ENCODE data around the gene MRPS6.

The MRPS6 gene

GRCh38 chr21:34123609-34124008 lies 50.2 kb downstream of the MRPS6 start:
- H3K27ac Mint-ChIP-seq, result no peak overlapping the region
- ATAC-seq (ENCODE audit: low read depth) (no peak), DNase-seq (ENCODE audit: low spot score in 2 of 2) (no peak)
- peaks cover 37% of the 10 kb centered on the region for H3K36me3 Mint-ChIP-seq
- no peaks in the 10 kb centered on the region for H3K9me3 Mint-ChIP-seq
- H3K4me3 Mint-ChIP-seq, result no peak overlapping the region
- peaks cover 33% of the 10 kb centered on the region for H3K4me1 Mint-ChIP-seq
- H3K27me3 Mint-ChIP-seq, result no peaks in the 10 kb centered on the region

- ATAC-seq (ENCODE audit: low read depth), result no peak
- H3K9me3 Mint-ChIP-seq, result no peaks in the 10 kb centered on the region
- no peak overlapping the region for H3K27ac Mint-ChIP-seq
- DNase-seq (ENCODE audit: low spot score in 2 of 2), result no peak
- no peaks in the 10 kb centered on the region for H3K27me3 Mint-ChIP-seq
- peaks cover 41% of the 10 kb centered on the region for H3K4me1 Mint-ChIP-seq
- peaks cover 47% of the 10 kb centered on the region for H3K36me3 Mint-ChIP-seq
- H3K4me3 Mint-ChIP-seq, result no peak overlapping the region
Observed at GRCh38 chr21:34126269-34126668, 52.9 kb downstream of the MRPS6 start.

GRCh38 chr21:34126691-34127090 lies 53.3 kb downstream of the MRPS6 start:
- no peaks in the 10 kb centered on the region for H3K9me3 Mint-ChIP-seq
- ATAC-seq (ENCODE audit: low read depth) (no peak), DNase-seq (ENCODE audit: low spot score in 2 of 2) (no peak)
- no peaks in the 10 kb centered on the region for H3K27me3 Mint-ChIP-seq
- H3K27ac Mint-ChIP-seq, result no peak overlapping the region
- H3K4me1 Mint-ChIP-seq, result peaks cover 41% of the 10 kb centered on the region
- H3K36me3 Mint-ChIP-seq, result peaks cover 49% of the 10 kb centered on the region
- no peak overlapping the region for H3K4me3 Mint-ChIP-seq

GRCh38 chr21:34128124-34128523 lies 54.7 kb downstream of the MRPS6 start:
- peaks cover under 1% of the 10 kb centered on the region for H3K9me3 Mint-ChIP-seq
- ATAC-seq (ENCODE audit: low read depth) (no peak), DNase-seq (ENCODE audit: low spot score in 2 of 2) (no peak)
- H3K4me3 Mint-ChIP-seq, result no peak overlapping the region
- peaks cover 45% of the 10 kb centered on the region for H3K4me1 Mint-ChIP-seq
- H3K27ac Mint-ChIP-seq, result peak overlapping the region; percentile 51
- peaks cover 58% of the 10 kb centered on the region for H3K36me3 Mint-ChIP-seq
- H3K27me3 Mint-ChIP-seq, result no peaks in the 10 kb centered on the region

GRCh38 chr21:34128674-34129038 lies 55.3 kb downstream of the MRPS6 start:
- DNase-seq (ENCODE audit: low spot score in 2 of 2) (no peak), ATAC-seq (ENCODE audit: low read depth) (no peak)
- peaks cover 3% of the 10 kb centered on the region for H3K9me3 Mint-ChIP-seq
- H3K27me3 Mint-ChIP-seq, result no peaks in the 10 kb centered on the region
- H3K4me3 Mint-ChIP-seq, result no peak overlapping the region
- peaks cover 45% of the 10 kb centered on the region for H3K4me1 Mint-ChIP-seq
- H3K36me3 Mint-ChIP-seq, result peaks cover 60% of the 10 kb centered on the region
- H3K27ac Mint-ChIP-seq, result no peak overlapping the region

GRCh38 chr21:34129039-34129891 lies 55.9 kb downstream of the MRPS6 start:
- peak; percentile 53 for ATAC-seq (ENCODE audit: low read depth)
- Mint-ChIP-seq H3K4me3 (no peak overlapping the region), H3K9me3 (peaks cover 5% of the 10 kb centered on the region), H3K27me3 (no peaks in the 10 kb centered on the region), H3K4me1 (peaks cover 42% of the 10 kb centered on the region), H3K27ac (no peak overlapping the region), H3K36me3 (peaks cover 58% of the 10 kb centered on the region)
- no peak for DNase-seq (ENCODE audit: low spot score in 2 of 2)

GRCh38 chr21:34129901-34130715 lies 56.7 kb downstream of the MRPS6 start:
- peak overlapping the region; percentile 29 for H3K27ac Mint-ChIP-seq
- H3K4me3 Mint-ChIP-seq, result no peak overlapping the region
- H3K36me3 Mint-ChIP-seq, result peaks cover 58% of the 10 kb centered on the region
- H3K27me3 Mint-ChIP-seq, result no peaks in the 10 kb centered on the region
- no peak for DNase-seq (ENCODE audit: low spot score in 2 of 2)
- H3K9me3 Mint-ChIP-seq, result peaks cover 9% of the 10 kb centered on the region
- ATAC-seq (ENCODE audit: low read depth), result no peak
- H3K4me1 Mint-ChIP-seq, result peaks cover 41% of the 10 kb centered on the region

- Mint-ChIP-seq H3K27ac (peak overlapping the region; percentile 29), H3K36me3 (peaks cover 59% of the 10 kb centered on the region), H3K9me3 (peaks cover 9% of the 10 kb centered on the region), H3K4me3 (no peak overlapping the region), H3K27me3 (no peaks in the 10 kb centered on the region), H3K4me1 (peaks cover 41% of the 10 kb centered on the region)
- ATAC-seq (ENCODE audit: low read depth) (no peak), DNase-seq (ENCODE audit: low spot score in 2 of 2) (no peak)
Observed at GRCh38 chr21:34130716-34130985, 57.3 kb downstream of the MRPS6 start.

- Mint-ChIP-seq H3K27me3 (no peaks in the 10 kb centered on the region), H3K9me3 (peaks cover 9% of the 10 kb centered on the region), H3K36me3 (peaks cover 57% of the 10 kb centered on the region), H3K4me3 (no peak overlapping the region), H3K4me1 (peaks cover 43% of the 10 kb centered on the region), H3K27ac (peak overlapping the region; percentile 66)
- ATAC-seq (ENCODE audit: low read depth) (no peak), DNase-seq (ENCODE audit: low spot score in 2 of 2) (no peak)
Observed at GRCh38 chr21:34131586-34131985, 58.2 kb downstream of the MRPS6 start.

GRCh38 chr21:34132202-34132601 lies 58.8 kb downstream of the MRPS6 start:
- ATAC-seq (ENCODE audit: low read depth), result no peak
- peaks cover 45% of the 10 kb centered on the region for H3K4me1 Mint-ChIP-seq
- peak overlapping the region; percentile 33 for H3K4me3 Mint-ChIP-seq
- H3K36me3 Mint-ChIP-seq, result peaks cover 58% of the 10 kb centered on the region
- H3K27me3 Mint-ChIP-seq, result no peaks in the 10 kb centered on the region
- H3K27ac Mint-ChIP-seq, result peak overlapping the region; percentile 66
- H3K9me3 Mint-ChIP-seq, result peaks cover 10% of the 10 kb centered on the region
- no peak for DNase-seq (ENCODE audit: low spot score in 2 of 2)

- ATAC-seq (ENCODE audit: low read depth), result no peak
- peaks cover 56% of the 10 kb centered on the region for H3K36me3 Mint-ChIP-seq
- peaks cover 12% of the 10 kb centered on the region for H3K9me3 Mint-ChIP-seq
- H3K4me3 Mint-ChIP-seq, result no peak overlapping the region
- H3K4me1 Mint-ChIP-seq, result peaks cover 45% of the 10 kb centered on the region
- H3K27ac Mint-ChIP-seq, result peak overlapping the region; percentile 35
- no peak for DNase-seq (ENCODE audit: low spot score in 2 of 2)
- no peaks in the 10 kb centered on the region for H3K27me3 Mint-ChIP-seq
Observed at GRCh38 chr21:34132926-34133325, 59.5 kb downstream of the MRPS6 start.

- no peak for ATAC-seq (ENCODE audit: low read depth)
- no peak overlapping the region for H3K4me3 Mint-ChIP-seq
- DNase-seq (ENCODE audit: low spot score in 2 of 2), result no peak
- H3K27me3 Mint-ChIP-seq, result no peaks in the 10 kb centered on the region
- H3K9me3 Mint-ChIP-seq, result peaks cover 14% of the 10 kb centered on the region
- H3K4me1 Mint-ChIP-seq, result peaks cover 45% of the 10 kb centered on the region
- H3K36me3 Mint-ChIP-seq, result peaks cover 57% of the 10 kb centered on the region
- H3K27ac Mint-ChIP-seq, result peak overlapping the region; percentile 35
Observed at GRCh38 chr21:34133392-34133791, 60.0 kb downstream of the MRPS6 start.

- Mint-ChIP-seq H3K36me3 (peaks cover 57% of the 10 kb centered on the region), H3K27me3 (no peaks in the 10 kb centered on the region), H3K27ac (peak overlapping the region; percentile 35), H3K9me3 (peaks cover 14% of the 10 kb centered on the region), H3K4me1 (peaks cover 45% of the 10 kb centered on the region), H3K4me3 (no peak overlapping the region)
- DNase-seq (ENCODE audit: low spot score in 2 of 2), result no peak
- ATAC-seq (ENCODE audit: low read depth), result no peak
Observed at GRCh38 chr21:34133802-34134201, 60.4 kb downstream of the MRPS6 start.

- H3K4me1 Mint-ChIP-seq, result peaks cover 40% of the 10 kb centered on the region
- peak overlapping the region; percentile 64 for H3K27ac Mint-ChIP-seq
- H3K9me3 Mint-ChIP-seq, result peaks cover 14% of the 10 kb centered on the region
- H3K36me3 Mint-ChIP-seq, result peaks cover 61% of the 10 kb centered on the region
- H3K27me3 Mint-ChIP-seq, result no peaks in the 10 kb centered on the region
- no peak for DNase-seq (ENCODE audit: low spot score in 2 of 2)
- no peak for ATAC-seq (ENCODE audit: low read depth)
- H3K4me3 Mint-ChIP-seq, result no peak overlapping the region
Observed at GRCh38 chr21:34135330-34135729, 62.0 kb downstream of the MRPS6 start.

Measured in memory B cell (primary cell).